GM23338 (cell line): ENCODE measurements around the gene PDIA2. TPM values are rescaled to one million over a fixed set of nuclear protein-coding genes. Genes with fewer than 3 reads are reported as not detected.

Experiments
- ATAC-seq: fragments of 200-7000 bp; cut with Tn5 transposase; 3 replicates; pipeline ENCODE4 v1.9.1; 2020
- DNase-seq: peaks from one replicate; pipeline ENCODE4 v3.0.0-alpha.2; 2015; ENCODE audit warnings: low spot score
- H2AFZ ChIP-seq: fragments of 200-600 bp; sonication (generic); 2 replicates; pipeline ENCODE4 v1.8.0; 2016; ENCODE audit warnings: antibody characterized with exemption, mild to moderate bottlenecking, moderate library complexity
- H3F3A ChIP-seq: fragments of 200-600 bp; sonication (generic); replicated peaks from 2 replicates; pipeline ENCODE4 v1.8.0; 2017; ENCODE audit warnings: antibody characterized with exemption, mixed run types, low read depth
- H3K27ac ChIP-seq: fragments of 200-600 bp; sonication (generic); 2 replicates; pipeline ENCODE4 v1.6.1; 2016; ENCODE audit warnings: low read depth
- H3K27me3 ChIP-seq: fragments of 200-600 bp; sonication (generic); 2 replicates; pipeline ENCODE4 v1.8.0; 2016; ENCODE audit warnings: mild to moderate bottlenecking, mixed run types, moderate library complexity; ENCODE audit not compliant: insufficient read depth
- H3K36me3 ChIP-seq: fragments of 200-600 bp; sonication (generic); 2 replicates; pipeline ENCODE4 v1.8.0; 2016; ENCODE audit warnings: mild to moderate bottlenecking; ENCODE audit not compliant: insufficient read depth
- H3K4me1 ChIP-seq: fragments of 200-600 bp; sonication (generic); 2 replicates; pipeline ENCODE4 v1.8.0; 2016; ENCODE audit warnings: mild to moderate bottlenecking, moderate library complexity; ENCODE audit not compliant: insufficient read depth
- H3K4me2 ChIP-seq: fragments of 200-600 bp; sonication (generic); 2 replicates; pipeline ENCODE4 v1.7.1; 2017; ENCODE audit warnings: mixed run types
- H3K4me3 ChIP-seq: fragments of 200-600 bp; sonication (generic); 2 replicates; pipeline ENCODE4 v1.6.1; 2016; ENCODE audit warnings: mixed run types
- H3K79me2 ChIP-seq: fragments of 200-600 bp; sonication (generic); replicated peaks from 2 replicates; pipeline ENCODE4 v1.8.0; 2017; ENCODE audit warnings: mild to moderate bottlenecking; ENCODE audit not compliant: insufficient read depth
- H3K9me2 ChIP-seq: fragments of 200-600 bp; sonication (generic); 2 replicates; pipeline ENCODE4 v1.8.0; 2017; ENCODE audit not compliant: insufficient read depth
- H4K20me1 ChIP-seq: fragments of 200-600 bp; sonication (generic); replicated peaks from 2 replicates; pipeline ENCODE4 v1.8.0; 2017; ENCODE audit warnings: mild to moderate bottlenecking; ENCODE audit not compliant: insufficient read depth
- H3K27ac Mint-ChIP-seq: 2 replicates; pipeline ENCODE4 v1.8.0; 2020; ENCODE audit warnings: inconsistent platforms, mild to moderate bottlenecking, moderate library complexity, mixed read lengths
- H3K27me3 Mint-ChIP-seq: 3 replicates; pipeline ENCODE4 v1.8.0; 2022; ENCODE audit warnings: low read depth, mild to moderate bottlenecking, moderate library complexity, mixed read lengths, inconsistent platforms; ENCODE audit not compliant: insufficient read depth, poor library complexity
- H3K36me3 Mint-ChIP-seq: 3 replicates; pipeline ENCODE4 v1.8.0; 2021; ENCODE audit warnings: low read depth, mild to moderate bottlenecking, inconsistent platforms, moderate library complexity, mixed read lengths
- H3K4me1 Mint-ChIP-seq: 3 replicates; pipeline ENCODE4 v1.8.0; 2020; ENCODE audit warnings: mild to moderate bottlenecking, inconsistent platforms, mixed read lengths
- H3K4me3 Mint-ChIP-seq: 3 replicates; pipeline ENCODE4 v1.8.0; 2021; ENCODE audit warnings: moderate library complexity, mild to moderate bottlenecking, inconsistent platforms, mixed read lengths
- H3K9me3 Mint-ChIP-seq: 3 replicates; pipeline ENCODE4 v1.8.0; 2020; ENCODE audit warnings: moderate library complexity, mild to moderate bottlenecking, inconsistent platforms, mixed read lengths
- CREB1 ChIP-seq: fragments of 250-450 bp; sonication (Bioruptor Pico); IDR thresholded peaks from 2 replicates; pipeline ENCODE4 v1.5.0; 2020; ENCODE audit warnings: low read depth, mild to moderate bottlenecking, moderate library complexity
- CTCF ChIP-seq, 2 experiments: fragments of 200-600 bp in 1 of 2; sonication (generic) in 1 of 2; conservative IDR thresholded peaks; 2 replicates each; pipeline versions ENCODE4 v1.5.1 to v1.6.1; 2016 to 2017; ENCODE audit warnings: antibody characterized with exemption in 2 of 2, low read depth in 2 of 2, mild to moderate bottlenecking in 2 of 2, moderate library complexity in 1 of 2
- ETS1 ChIP-seq: IDR thresholded peaks from 2 replicates; pipeline ENCODE4 v1.6.1; 2016; ENCODE audit warnings: antibody characterized with exemption
- EZH2 ChIP-seq: fragments of 200-600 bp; sonication (generic); IDR thresholded peaks from one replicate; pipeline ENCODE4 v1.8.0; 2017; ENCODE audit warnings: antibody characterized with exemption, mild to moderate bottlenecking, low read depth; ENCODE audit not compliant: unreplicated experiment
- EZH2phosphoT487 ChIP-seq: fragments of 200-600 bp; sonication (generic); IDR thresholded peaks from one replicate; pipeline ENCODE4 v1.8.1; 2018; ENCODE audit warnings: antibody characterized with exemption; ENCODE audit not compliant: unreplicated experiment
- NANOG ChIP-seq: IDR thresholded peaks from 2 replicates; pipeline ENCODE4 v1.6.1; 2016; ENCODE audit warnings: antibody characterized with exemption, borderline replicate concordance
- POLR2AphosphoS5 ChIP-seq: IDR thresholded peaks from 2 replicates; pipeline ENCODE4 v1.6.1; 2016; ENCODE audit warnings: antibody characterized with exemption, low read depth
- ZNF114 ChIP-seq: fragments of 250-450 bp; sonication (Bioruptor Pico); IDR thresholded peaks from 2 replicates; pipeline ENCODE4 v1.5.0; 2020; ENCODE audit warnings: mild to moderate bottlenecking, moderate library complexity
- long read RNA-seq: library from polyadenylated mRNA; unstranded; transcript quantifications from one replicate; pipeline ENCODE4 v2.0.0, GENCODE V29; 2020; ENCODE audit not compliant: unreplicated experiment
- polyA plus RNA-seq: library from polyadenylated mRNA; unstranded; fragments of >200 nt; fragmentation: Nextera tagmentation; extraction: Ambion mirVana; gene quantifications from 2 replicates; pipeline ENCODE4 v1.2.1, GENCODE V29; 2016
- total RNA-seq: library from RNA; depleted of rRNA; stranded (reverse); fragments of >200 nt; shearing (Covaris generic); gene quantifications from 2 replicates; pipeline ENCODE4 v1.2.3, GENCODE V29; 2014; rRNA removed

Gene PDIA2
- 0.87 TPM in 1 of 2 replicates, not detected in the other for total RNA-seq
- polyA plus RNA-seq, result 0.39 and 0.52 TPM in 2 replicates
- long read RNA-seq, result 0 reads

GRCh38 chr16:283033-283805 lies at the start of gene PDIA2:
Gene PDIA2, plus strand, starts transcription at chr16:283164. Its CDS starts 6 bp downstream, at chr16:283170.
- no peak within 1 kb of the TSS for H2AFZ ChIP-seq
- no peaks in the 10 kb centered on the region for H3K36me3 ChIP-seq
- no peak within 1 kb of the TSS for H3K27ac Mint-ChIP-seq
- H3K79me2 ChIP-seq, result no peaks in the 10 kb centered on the region
- DNase-seq (no peak), ATAC-seq (no peak)
- H3K4me1 ChIP-seq, result no peaks in the 10 kb centered on the region
- TF ChIP-seq NANOG, result no peak
- no peak for TF ChIP-seq EZH2
- H3K4me3 ChIP-seq, result no peak within 1 kb of the TSS
- peaks cover 30% of the 10 kb centered on the region for H3K27me3 ChIP-seq
- H4K20me1 ChIP-seq, result 0 out of 2 replicates have a peak, but pooled peaks cover 2% of the 10 kb centered on the region
- no peaks in the 10 kb centered on the region for H3K9me2 ChIP-seq
- H3K36me3 Mint-ChIP-seq, result peaks cover 8% of the 10 kb centered on the region
- no peak within 1 kb of the TSS for H3K4me2 ChIP-seq
- no peak within 1 kb of the TSS for H3K4me3 Mint-ChIP-seq
- 0 out of 2 replicates have a peak, but pooled peaks cover 4% of the 10 kb centered on the region for H3F3A ChIP-seq
- peaks cover 17% of the 10 kb centered on the region for H3K27me3 Mint-ChIP-seq
- H3K4me1 Mint-ChIP-seq, result no peaks in the 10 kb centered on the region
- no peaks in the 10 kb centered on the region for H3K9me3 Mint-ChIP-seq
- no peak within 1 kb of the TSS for H3K27ac ChIP-seq

- ATAC-seq (peak; percentile 71), DNase-seq (peak; percentile 98)
- H3K4me3 ChIP-seq, result peak within 1 kb of the TSS; percentile 95
- no peaks in the 10 kb centered on the region; the same call in 2 of the 3 replicates for H3K9me3 Mint-ChIP-seq
- peaks cover 15% of the 10 kb centered on the region for H3F3A ChIP-seq
- TF ChIP-seq POLR2AphosphoS5 (peak; percentile 74), ETS1 (no peak), CREB1 (CRISPR knock-in tag) (peak; percentile 91), EZH2phosphoT487 (no peak), ZNF114 (no peak), CTCF (conservative IDR thresholded peaks at IDR 0.05; ENCODE audit: low read depth in 2 of 2) (peak; percentile 31 to 55)
- H3K4me1 Mint-ChIP-seq, result no peaks in the 10 kb centered on the region; the same call in 2 of the 3 replicates
- no peaks in the 10 kb centered on the region for H3K4me1 ChIP-seq
- peak within 1 kb of the TSS; percentile 87 for H3K4me3 Mint-ChIP-seq
- peak within 1 kb of the TSS; percentile 89 for H3K4me2 ChIP-seq
- 0 out of 2 replicates have a peak, but pooled peaks cover 6% of the 10 kb centered on the region for H3K9me2 ChIP-seq
- H3K36me3 ChIP-seq, result no peaks in the 10 kb centered on the region
- peak within 1 kb of the TSS; percentile 99 for H3K27ac ChIP-seq
- H3K79me2 ChIP-seq, result peaks cover 24% of the 10 kb centered on the region
- peaks cover 9% of the 10 kb centered on the region for H3K36me3 Mint-ChIP-seq
- H3K27me3 Mint-ChIP-seq, result peaks cover 8% of the 10 kb centered on the region
- no peaks in the 10 kb centered on the region; the same call in none of the 2 replicates for H4K20me1 ChIP-seq
- H3K27me3 ChIP-seq, result no peaks in the 10 kb centered on the region
- H3K27ac Mint-ChIP-seq, result peak within 1 kb of the TSS; percentile 98
- H2AFZ ChIP-seq, result peak within 1 kb of the TSS; percentile 90
These were observed 48.3 kb upstream of the PDIA2 start, which contains the start of gene FAM234A for GRCh38 chr16:234468-235305. Gene FAM234A, plus strand, starts transcription at chr16:234821. Its CDS starts 19,593 bp downstream, at chr16:254414.
